OCI-LY1 (cell line): ENCODE results near the gene COX7C.
"Not testable (repeated sequence)": the region's sequence is repeated elsewhere in the genome, so short reads cannot be mapped to it uniquely, and the experiment has no call there.

Experiments used
- H2AFZ ChIP-seq: fragments of 200-600 bp; sonication (generic), shearing (Covaris generic); 2 replicates; pipeline ENCODE4 v1.6.0; 2014; ENCODE audit warnings: antibody characterized with exemption, mild to moderate bottlenecking, low read length
- H3F3A ChIP-seq: fragments of 200-600 bp; sonication (generic), shearing (Covaris generic); 2 replicates; pipeline ENCODE4 v1.6.0; 2014; ENCODE audit warnings: mild to moderate bottlenecking, antibody characterized with exemption, low read length, moderate library complexity; ENCODE audit not compliant: insufficient read depth
- H3K27ac ChIP-seq: fragments of 200-600 bp; sonication (generic); 2 replicates; pipeline ENCODE4 v1.5.1; 2014; ENCODE audit warnings: low read length, mixed run types, mild to moderate bottlenecking, low read depth; ENCODE audit not compliant: poor library complexity, severe bottlenecking
- H3K27me3 ChIP-seq: fragments of 200-600 bp; sonication (generic); 2 replicates; pipeline ENCODE4 v1.6.0; 2014; ENCODE audit warnings: antibody characterized with exemption, mild to moderate bottlenecking, low read length, moderate library complexity; ENCODE audit not compliant: insufficient read depth
- H3K36me3 ChIP-seq: fragments of 200-600 bp; sonication (generic); 2 replicates; pipeline ENCODE4 v1.6.1; 2014; ENCODE audit warnings: mild to moderate bottlenecking, antibody characterized with exemption, low read length, moderate library complexity, mixed read lengths; ENCODE audit not compliant: insufficient read depth
- H3K4me1 ChIP-seq: fragments of 200-600 bp; sonication (generic); 2 replicates; pipeline ENCODE4 v1.5.1; 2014; ENCODE audit warnings: mild to moderate bottlenecking, low read length, moderate library complexity; ENCODE audit not compliant: insufficient read depth, severe bottlenecking
- H3K4me2 ChIP-seq: fragments of 200-600 bp; sonication (generic), shearing (Covaris generic); 2 replicates; pipeline ENCODE4 v1.6.1; 2014; ENCODE audit warnings: low read length
- H3K4me3 ChIP-seq: fragments of 200-600 bp; sonication (generic); 2 replicates; pipeline ENCODE4 v1.5.1; 2014; ENCODE audit warnings: low read length, low read depth, mild to moderate bottlenecking, mixed read lengths; ENCODE audit not compliant: poor library complexity, severe bottlenecking
- H3K79me2 ChIP-seq: fragments of 200-600 bp; shearing (Covaris generic); 2 replicates; pipeline ENCODE4 v1.6.1; 2016; ENCODE audit warnings: mixed run types, low read length, mixed read lengths; ENCODE audit not compliant: insufficient read depth
- H3K9ac ChIP-seq: fragments of 200-600 bp; sonication (generic), shearing (Covaris generic); 2 replicates; pipeline ENCODE4 v1.6.1; 2014; ENCODE audit warnings: mild to moderate bottlenecking, low read length, mixed read lengths
- H3K9me2 ChIP-seq: fragments of 200-600 bp; sonication (generic), shearing (Covaris generic); 2 replicates; pipeline ENCODE4 v1.6.1; 2014; ENCODE audit warnings: low read depth, mild to moderate bottlenecking, low read length, mixed read lengths
- H3K9me3 ChIP-seq: fragments of 200-600 bp; shearing (Covaris generic); 2 replicates; pipeline ENCODE4 v1.6.1; 2014; ENCODE audit warnings: low read length, mixed read lengths
- H4K20me1 ChIP-seq: fragments of 200-600 bp; sonication (generic), shearing (Covaris generic); 2 replicates; pipeline ENCODE4 v1.6.0; 2016; ENCODE audit warnings: mild to moderate bottlenecking, low read length; ENCODE audit not compliant: insufficient read depth
- EZH2 ChIP-seq: fragments of 200-600 bp; sonication (generic), shearing (Covaris generic); IDR thresholded peaks from 2 replicates; pipeline ENCODE4 v1.8.0; 2017; ENCODE audit warnings: borderline replicate concordance, mixed run types, mild to moderate bottlenecking, antibody characterized with exemption, low read length, moderate library complexity, mixed read lengths
- TF ChIP-seq, protein P1 (sequence below): fragments of 200-600 bp; sonication (generic), shearing (Covaris generic); IDR thresholded peaks from 2 replicates; pipeline ENCODE4 v1.5.1; 2017; ENCODE audit warnings: mild to moderate bottlenecking, antibody characterized with exemption, low read length, moderate library complexity, mixed read lengths

Gene COX7C, protein sequence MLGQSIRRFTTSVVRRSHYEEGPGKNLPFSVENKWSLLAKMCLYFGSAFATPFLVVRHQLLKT

DNA sequence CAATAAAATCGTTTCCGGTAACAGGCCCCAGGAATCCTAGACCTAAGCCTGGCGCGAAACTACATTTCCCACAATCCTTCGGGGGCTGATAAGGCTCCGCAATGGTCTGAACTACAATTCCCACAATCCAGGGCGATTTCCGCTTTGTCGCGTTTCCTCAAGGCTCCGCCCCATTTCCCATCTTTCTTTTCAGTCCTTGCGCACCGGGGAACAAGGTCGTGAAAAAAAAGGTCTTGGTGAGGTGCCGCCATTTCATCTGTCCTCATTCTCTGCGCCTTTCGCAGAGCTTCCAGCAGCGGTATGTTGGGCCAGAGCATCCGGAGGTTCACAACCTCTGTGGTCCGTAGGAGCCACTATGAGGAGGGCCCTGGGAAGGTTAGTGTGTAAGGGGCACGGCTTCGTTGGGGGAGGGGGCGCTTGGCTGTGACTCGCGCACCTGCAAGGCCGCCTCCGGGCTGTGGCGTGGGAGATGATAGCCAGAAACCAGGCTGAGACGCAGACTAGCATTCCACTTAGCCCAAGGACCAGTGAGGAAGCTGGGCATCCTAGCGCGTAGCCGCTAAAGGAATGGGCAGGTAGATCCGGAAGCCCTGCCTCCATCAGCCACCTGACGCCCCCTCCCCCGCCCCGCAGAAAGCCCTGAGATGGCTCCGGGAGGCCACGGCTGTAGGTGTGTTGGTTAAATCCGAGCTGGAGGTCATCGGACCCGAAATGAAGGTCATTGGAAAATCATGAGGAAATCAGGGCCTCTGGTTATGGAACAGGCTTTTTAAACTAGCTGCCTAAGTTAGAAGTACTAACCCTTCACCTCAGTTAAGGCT lies at the start of gene COX7C:
TSS of gene COX7C (plus strand) at position 186 of the 821 bp plus-strand sequence. CDS start at position 301, 115 bp downstream.
- Histone ChIP-seq H3K79me2 (peaks cover 12% of the 10 kb centered on the region), H3K9me3 (no peaks in the 10 kb centered on the region), H3K27me3 (no peaks in the 10 kb centered on the region), H3K36me3 (peaks cover 39% of the 10 kb centered on the region), H2AFZ (peak within 1 kb of the TSS; percentile 98), H3K4me1 (peaks cover 15% of the 10 kb centered on the region), H3K4me2 (peak within 1 kb of the TSS; percentile 65), H3K9ac (peak within 1 kb of the TSS; percentile 96), H3F3A (no peaks in the 10 kb centered on the region), H4K20me1 (no peaks in the 10 kb centered on the region), H3K27ac (peak within 1 kb of the TSS; percentile 76), H3K4me3 (peak within 1 kb of the TSS; percentile 92), H3K9me2 (no peaks in the 10 kb centered on the region)
- TF ChIP-seq, protein P1, sequence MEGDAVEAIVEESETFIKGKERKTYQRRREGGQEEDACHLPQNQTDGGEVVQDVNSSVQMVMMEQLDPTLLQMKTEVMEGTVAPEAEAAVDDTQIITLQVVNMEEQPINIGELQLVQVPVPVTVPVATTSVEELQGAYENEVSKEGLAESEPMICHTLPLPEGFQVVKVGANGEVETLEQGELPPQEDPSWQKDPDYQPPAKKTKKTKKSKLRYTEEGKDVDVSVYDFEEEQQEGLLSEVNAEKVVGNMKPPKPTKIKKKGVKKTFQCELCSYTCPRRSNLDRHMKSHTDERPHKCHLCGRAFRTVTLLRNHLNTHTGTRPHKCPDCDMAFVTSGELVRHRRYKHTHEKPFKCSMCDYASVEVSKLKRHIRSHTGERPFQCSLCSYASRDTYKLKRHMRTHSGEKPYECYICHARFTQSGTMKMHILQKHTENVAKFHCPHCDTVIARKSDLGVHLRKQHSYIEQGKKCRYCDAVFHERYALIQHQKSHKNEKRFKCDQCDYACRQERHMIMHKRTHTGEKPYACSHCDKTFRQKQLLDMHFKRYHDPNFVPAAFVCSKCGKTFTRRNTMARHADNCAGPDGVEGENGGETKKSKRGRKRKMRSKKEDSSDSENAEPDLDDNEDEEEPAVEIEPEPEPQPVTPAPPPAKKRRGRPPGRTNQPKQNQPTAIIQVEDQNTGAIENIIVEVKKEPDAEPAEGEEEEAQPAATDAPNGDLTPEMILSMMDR, result no peak
- TF ChIP-seq EZH2, result no peak

DNA sequence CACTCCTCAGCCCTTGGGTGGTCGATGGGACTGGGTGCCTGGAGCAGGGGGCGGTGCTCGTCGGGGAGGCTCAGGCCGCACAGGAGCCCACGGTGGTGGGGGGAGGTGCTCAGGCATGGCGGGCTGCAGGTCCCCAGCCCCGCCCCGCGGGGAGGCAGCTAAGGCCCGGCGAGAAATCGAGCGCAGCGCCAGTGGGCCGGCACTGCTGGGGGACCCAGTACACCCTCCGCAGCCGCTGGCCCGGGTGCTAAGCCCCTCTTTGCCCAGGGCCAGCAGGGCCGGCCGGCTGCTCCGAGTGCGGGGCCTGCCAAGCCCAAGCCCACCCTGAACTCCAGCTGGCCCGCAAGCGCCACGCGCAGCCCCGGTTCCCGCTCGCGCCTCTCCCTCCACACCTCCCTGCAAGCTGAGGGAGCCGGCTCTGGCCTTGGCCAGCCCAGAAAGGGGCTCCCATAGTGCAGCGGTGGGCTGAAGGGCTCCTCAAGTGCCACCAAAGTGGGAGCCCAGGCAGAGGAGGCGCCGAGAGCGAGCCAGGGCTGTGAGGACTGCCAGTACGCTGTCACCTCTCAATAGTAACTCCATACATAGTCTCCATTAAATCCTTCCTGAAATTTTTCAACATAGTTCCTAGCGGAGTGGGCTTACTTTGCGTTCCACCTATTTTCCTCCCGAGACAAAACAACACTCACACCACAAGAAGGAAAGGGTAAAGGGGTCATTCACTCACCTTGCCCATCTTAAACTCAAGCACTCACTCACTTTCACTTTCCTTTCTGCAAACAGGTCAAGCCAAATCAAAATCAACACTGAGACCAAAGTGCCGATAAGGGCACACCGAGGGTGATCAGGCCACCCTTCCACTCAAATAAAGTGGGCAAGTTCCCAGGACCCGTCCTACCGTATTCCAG lies 48.0 kb upstream of the COX7C start:
- H3K79me2 ChIP-seq, H4K20me1 ChIP-seq, H3K27ac ChIP-seq, H3K9ac ChIP-seq, H3F3A ChIP-seq, H3K4me1 ChIP-seq, H3K4me3 ChIP-seq, H2AFZ ChIP-seq, H3K27me3 ChIP-seq, H3K36me3 ChIP-seq, H3K4me2 ChIP-seq, H3K9me3 ChIP-seq, H3K9me2 ChIP-seq: not testable (repeated sequence)

DNA sequence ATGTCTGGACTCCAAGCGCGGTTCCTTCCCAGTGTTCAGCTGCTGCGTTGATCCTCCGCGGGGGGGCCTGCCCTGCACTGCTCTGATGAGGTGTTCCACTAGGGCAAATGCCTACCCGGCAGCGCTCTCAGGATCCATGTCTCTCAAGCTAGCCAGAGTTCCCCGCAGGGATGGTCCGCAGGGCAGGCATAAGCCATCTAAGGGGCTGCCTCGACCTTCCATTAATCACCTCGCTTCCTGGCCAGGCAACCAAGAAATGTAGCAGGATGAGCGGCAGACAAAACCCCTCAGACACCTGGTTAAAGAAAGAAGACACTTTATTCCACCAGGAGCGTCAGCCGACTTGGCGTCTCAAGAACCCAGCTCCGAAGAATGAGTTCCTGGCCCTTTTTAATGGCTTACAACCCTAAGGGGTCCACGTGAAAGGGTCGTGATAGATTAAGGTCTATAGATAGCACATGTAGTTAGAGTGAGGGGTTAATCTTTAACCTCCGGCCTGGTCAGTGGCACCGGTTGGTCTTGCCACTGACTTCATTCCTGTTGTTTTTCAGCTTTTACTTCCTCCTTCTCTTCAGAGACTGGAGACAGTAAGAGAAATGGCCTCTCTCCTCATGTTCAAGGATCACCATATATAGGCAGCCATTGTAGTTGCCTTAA lies 47.2 kb upstream of the COX7C start:
- no peaks in the 10 kb centered on the region for H3F3A ChIP-seq
- no peaks in the 10 kb centered on the region for H3K79me2 ChIP-seq
- no peak overlapping the region for H3K27ac ChIP-seq
- no peaks in the 10 kb centered on the region for H3K4me1 ChIP-seq
- TF ChIP-seq, protein P1, result no peak
- no peak overlapping the region for H2AFZ ChIP-seq
- no peak overlapping the region for H3K4me3 ChIP-seq
- no peaks in the 10 kb centered on the region for H3K9me3 ChIP-seq
- H3K27me3 ChIP-seq, result no peaks in the 10 kb centered on the region
- H3K9ac ChIP-seq, result no peak overlapping the region
- no peaks in the 10 kb centered on the region for H3K36me3 ChIP-seq
- no peaks in the 10 kb centered on the region for H4K20me1 ChIP-seq
- no peaks in the 10 kb centered on the region for H3K9me2 ChIP-seq
- H3K4me2 ChIP-seq, result no peak overlapping the region

DNA sequence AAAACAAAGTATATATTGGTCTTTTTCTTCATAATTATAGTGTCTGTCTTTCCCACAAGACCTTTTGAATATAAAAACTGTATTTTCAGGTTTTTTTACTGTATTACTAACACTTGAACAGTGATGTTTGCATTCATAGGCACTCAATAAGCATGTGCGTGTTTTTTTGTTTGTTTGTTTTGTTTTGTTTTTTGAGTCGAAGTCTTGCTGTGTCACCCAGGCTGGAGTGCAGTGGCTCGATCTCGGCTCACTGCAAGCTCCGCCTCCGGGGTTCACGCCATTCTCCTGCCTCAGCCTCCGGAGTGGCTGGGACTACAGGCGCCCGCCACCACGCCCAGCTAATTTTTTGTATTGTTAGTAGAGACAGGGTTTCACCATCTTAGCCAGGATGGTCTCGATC lies 46.6 kb upstream of the COX7C start:
- not testable (repeated sequence) for H3K9me3 ChIP-seq, H4K20me1 ChIP-seq, H3K27ac ChIP-seq, H3K27me3 ChIP-seq, H2AFZ ChIP-seq, H3K79me2 ChIP-seq, H3K4me2 ChIP-seq, H3K9me2 ChIP-seq, H3K36me3 ChIP-seq, H3F3A ChIP-seq, H3K4me1 ChIP-seq, H3K9ac ChIP-seq, H3K4me3 ChIP-seq
